Measurements from ENCODE around the gene GNPTG.
A peak's percentile ranks its signal among the peaks of the same experiment; 100 is the strongest.

GNPTG gene

GRCh38 chr16:1354815-1355540 is 3.2 kb downstream of the GNPTG start:
- Histone ChIP-seq H3K9me3 (ENCODE audit: control insufficient read depth in 5 of 5, low read length in 5 of 5) (no peaks in the 10 kb centered on the region), H3K4me3 (ENCODE audit: low read depth in 1 of 5, low read length in 5 of 5) (no peak overlapping the region), H3K9ac (ENCODE audit: low read length in 5 of 5) (peak overlapping the region in 1 of 5 donors; percentile 11), H3K27me3 (ENCODE audit: control insufficient read depth in 5 of 5, insufficient read depth in 4 of 5, low read length in 5 of 5) (no peaks in the 10 kb centered on the region), H3K36me3 (ENCODE audit: control insufficient read depth in 5 of 5, insufficient read depth in 5 of 5, low read length in 5 of 5) (peaks cover 0 to 21% (median 11%) of the 10 kb centered on the region in 5 donors), H3K4me1 (ENCODE audit: control insufficient read depth in 5 of 5, insufficient read depth in 5 of 5, low read length in 5 of 5) (peaks cover 10 to 45% (median 42%) of the 10 kb centered on the region in 5 donors), H3K27ac (ENCODE audit: low read depth, low read length) (no peak overlapping the region)

GRCh38 chr16:1355591-1355990 is 3.9 kb downstream of the GNPTG start:
- H3K4me3 ChIP-seq (ENCODE audit: low read depth in 1 of 5, low read length in 5 of 5): no peak overlapping the region
- H3K27ac ChIP-seq (ENCODE audit: low read depth, low read length): no peak overlapping the region
- H3K9me3 ChIP-seq (ENCODE audit: control insufficient read depth in 5 of 5, low read length in 5 of 5): no peaks in the 10 kb centered on the region
- H3K4me1 ChIP-seq (ENCODE audit: control insufficient read depth in 5 of 5, insufficient read depth in 5 of 5, low read length in 5 of 5): peaks cover 10 to 39% (median 36%) of the 10 kb centered on the region in 5 donors
- no peaks in the 10 kb centered on the region for H3K27me3 ChIP-seq (ENCODE audit: control insufficient read depth in 5 of 5, insufficient read depth in 4 of 5, low read length in 5 of 5)
- H3K9ac ChIP-seq (ENCODE audit: low read length in 5 of 5): peak overlapping the region in 1 of 5 donors; percentile 11
- H3K36me3 ChIP-seq (ENCODE audit: control insufficient read depth in 5 of 5, insufficient read depth in 5 of 5, low read length in 5 of 5): peaks cover 0 to 20% (median 8%) of the 10 kb centered on the region in 5 donors

GRCh38 chr16:1356061-1356900 is 4.5 kb downstream of the GNPTG start:
- H3K4me3 ChIP-seq (ENCODE audit: low read depth in 1 of 5, low read length in 5 of 5): no peak overlapping the region
- H3K9me3 ChIP-seq (ENCODE audit: control insufficient read depth in 5 of 5, low read length in 5 of 5): no peaks in the 10 kb centered on the region
- H3K9ac ChIP-seq (ENCODE audit: low read length in 5 of 5): peak overlapping the region in 3 of 5 donors; percentile 25 to 45 (median 35)
- H3K4me1 ChIP-seq (ENCODE audit: control insufficient read depth in 5 of 5, insufficient read depth in 5 of 5, low read length in 5 of 5): peaks cover 5 to 32% (median 29%) of the 10 kb centered on the region in 5 donors
- no peak overlapping the region for H3K27ac ChIP-seq (ENCODE audit: low read depth, low read length)
- no peaks in the 10 kb centered on the region for H3K27me3 ChIP-seq (ENCODE audit: control insufficient read depth in 5 of 5, insufficient read depth in 4 of 5, low read length in 5 of 5)
- H3K36me3 ChIP-seq (ENCODE audit: control insufficient read depth in 5 of 5, insufficient read depth in 5 of 5, low read length in 5 of 5): peaks cover 0 to 26% (median 13%) of the 10 kb centered on the region in 5 donors

- Histone ChIP-seq H3K9me3 (ENCODE audit: control insufficient read depth in 5 of 5, low read length in 5 of 5) (no peaks in the 10 kb centered on the region), H3K27ac (ENCODE audit: low read depth, low read length) (no peak overlapping the region), H3K4me3 (ENCODE audit: low read depth in 1 of 5, low read length in 5 of 5) (no peak overlapping the region), H3K9ac (ENCODE audit: low read length in 5 of 5) (no peak overlapping the region), H3K4me1 (ENCODE audit: control insufficient read depth in 5 of 5, insufficient read depth in 5 of 5, low read length in 5 of 5) (peaks cover 0 to 21% (median 15%) of the 10 kb centered on the region in 5 donors), H3K36me3 (ENCODE audit: control insufficient read depth in 5 of 5, insufficient read depth in 5 of 5, low read length in 5 of 5) (peaks cover 0 to 43% (median 29%) of the 10 kb centered on the region in 5 donors), H3K27me3 (ENCODE audit: control insufficient read depth in 5 of 5, insufficient read depth in 4 of 5, low read length in 5 of 5) (no peaks in the 10 kb centered on the region)
Measured at GRCh38 chr16:1357906-1358566, 6.3 kb downstream of the GNPTG start.

- Histone ChIP-seq H3K27me3 (ENCODE audit: control insufficient read depth in 5 of 5, insufficient read depth in 4 of 5, low read length in 5 of 5) (no peaks in the 10 kb centered on the region), H3K9me3 (ENCODE audit: control insufficient read depth in 5 of 5, low read length in 5 of 5) (no peaks in the 10 kb centered on the region), H3K4me3 (ENCODE audit: low read depth in 1 of 5, low read length in 5 of 5) (no peak overlapping the region), H3K4me1 (ENCODE audit: control insufficient read depth in 5 of 5, insufficient read depth in 5 of 5, low read length in 5 of 5) (no peaks in the 10 kb centered on the region), H3K36me3 (ENCODE audit: control insufficient read depth in 5 of 5, insufficient read depth in 5 of 5, low read length in 5 of 5) (peaks cover 0 to 80% (median 63%) of the 10 kb centered on the region in 5 donors), H3K27ac (ENCODE audit: low read depth, low read length) (no peak overlapping the region), H3K9ac (ENCODE audit: low read length in 5 of 5) (no peak overlapping the region)
Measured at GRCh38 chr16:1361685-1362360, 10.1 kb downstream of the GNPTG start.

- H3K36me3 ChIP-seq (ENCODE audit: control insufficient read depth in 5 of 5, insufficient read depth in 5 of 5, low read length in 5 of 5): peaks cover 0 to 84% (median 69%) of the 10 kb centered on the region in 5 donors
- no peaks in the 10 kb centered on the region for H3K4me1 ChIP-seq (ENCODE audit: control insufficient read depth in 5 of 5, insufficient read depth in 5 of 5, low read length in 5 of 5)
- no peaks in the 10 kb centered on the region for H3K9me3 ChIP-seq (ENCODE audit: control insufficient read depth in 5 of 5, low read length in 5 of 5)
- no peaks in the 10 kb centered on the region for H3K27me3 ChIP-seq (ENCODE audit: control insufficient read depth in 5 of 5, insufficient read depth in 4 of 5, low read length in 5 of 5)
- no peak overlapping the region for H3K4me3 ChIP-seq (ENCODE audit: low read depth in 1 of 5, low read length in 5 of 5)
- H3K27ac ChIP-seq (ENCODE audit: low read depth, low read length): no peak overlapping the region
- H3K9ac ChIP-seq (ENCODE audit: low read length in 5 of 5): no peak overlapping the region
Measured at GRCh38 chr16:1362807-1363206, 11.1 kb downstream of the GNPTG start.

GRCh38 chr16:1363501-1364041 is 11.8 kb downstream of the GNPTG start:
- Histone ChIP-seq H3K9ac (ENCODE audit: low read length in 5 of 5) (no peak overlapping the region), H3K4me3 (ENCODE audit: low read depth in 1 of 5, low read length in 5 of 5) (no peak overlapping the region), H3K36me3 (ENCODE audit: control insufficient read depth in 5 of 5, insufficient read depth in 5 of 5, low read length in 5 of 5) (peaks cover 0 to 84% (median 69%) of the 10 kb centered on the region in 5 donors), H3K4me1 (ENCODE audit: control insufficient read depth in 5 of 5, insufficient read depth in 5 of 5, low read length in 5 of 5) (no peaks in the 10 kb centered on the region), H3K9me3 (ENCODE audit: control insufficient read depth in 5 of 5, low read length in 5 of 5) (no peaks in the 10 kb centered on the region), H3K27me3 (ENCODE audit: control insufficient read depth in 5 of 5, insufficient read depth in 4 of 5, low read length in 5 of 5) (no peaks in the 10 kb centered on the region), H3K27ac (ENCODE audit: low read depth, low read length) (no peak overlapping the region)

- Histone ChIP-seq H3K36me3 (ENCODE audit: control insufficient read depth in 5 of 5, insufficient read depth in 5 of 5, low read length in 5 of 5) (peaks cover 0 to 79% (median 67%) of the 10 kb centered on the region in 5 donors), H3K27ac (ENCODE audit: low read depth, low read length) (no peak overlapping the region), H3K9ac (ENCODE audit: low read length in 5 of 5) (no peak overlapping the region), H3K4me1 (ENCODE audit: control insufficient read depth in 5 of 5, insufficient read depth in 5 of 5, low read length in 5 of 5) (no peaks in the 10 kb centered on the region), H3K27me3 (ENCODE audit: control insufficient read depth in 5 of 5, insufficient read depth in 4 of 5, low read length in 5 of 5) (no peaks in the 10 kb centered on the region), H3K4me3 (ENCODE audit: low read depth in 1 of 5, low read length in 5 of 5) (no peak overlapping the region), H3K9me3 (ENCODE audit: control insufficient read depth in 5 of 5, low read length in 5 of 5) (no peaks in the 10 kb centered on the region)
Measured at GRCh38 chr16:1364510-1364909, 12.8 kb downstream of the GNPTG start.

GRCh38 chr16:1366060-1366711 is 14.5 kb downstream of the GNPTG start:
- Histone ChIP-seq H3K4me3 (ENCODE audit: low read depth in 1 of 5, low read length in 5 of 5) (no peak overlapping the region), H3K9me3 (ENCODE audit: control insufficient read depth in 5 of 5, low read length in 5 of 5) (no peaks in the 10 kb centered on the region), H3K27me3 (ENCODE audit: control insufficient read depth in 5 of 5, insufficient read depth in 4 of 5, low read length in 5 of 5) (no peaks in the 10 kb centered on the region), H3K4me1 (ENCODE audit: control insufficient read depth in 5 of 5, insufficient read depth in 5 of 5, low read length in 5 of 5) (peaks cover 0 to 3% (median 0%) of the 10 kb centered on the region in 5 donors), H3K27ac (ENCODE audit: low read depth, low read length) (no peak overlapping the region), H3K36me3 (ENCODE audit: control insufficient read depth in 5 of 5, insufficient read depth in 5 of 5, low read length in 5 of 5) (peaks cover 0 to 74% (median 66%) of the 10 kb centered on the region in 5 donors), H3K9ac (ENCODE audit: low read length in 5 of 5) (no peak overlapping the region)

Measured in subcutaneous abdominal adipose tissue (tissue), 5 donors.